H1 (cell line): ENCODE data around the gene CAB39L. TPM values are rescaled to one million over a fixed set of nuclear protein-coding genes. Genes with fewer than 3 reads are reported as not detected.

Source experiments
- ATF3 ChIP-seq: IDR thresholded peaks from 2 replicates; pipeline ENCODE4 v1.6.1; 2011; ENCODE audit warnings: low read depth, mild to moderate bottlenecking, low read length; ENCODE audit not compliant: insufficient read depth
- polyA plus RNA-seq, 7 experiments: library from polyadenylated mRNA; depleted of rRNA in 3 of 7; stranded (reverse) in 5 of 7; unstranded in 2 of 7; fragments of >200 nt in 5 of 7; fragments of 200-250 nt in 2 of 7; gene quantifications; 1 replicate in 5 of 7; 2 replicates in 1 of 7; 4 replicates in 1 of 7; pipeline versions ENCODE4 v1.2.1 to v1.2.3, GENCODE V29; 2011 to 2013; ENCODE audit warnings: missing spikeins in 2 of 7, mixed read lengths in 2 of 7
- total RNA-seq: library from RNA; stranded (reverse); fragmentation: NEBNext Ultra II Directional; extraction: Animal tissue kit (Norgen Biotek cat#: 25700); gene quantifications from 2 replicates; pipeline ENCODE4 v1.2.1, GENCODE V29; 2021

CAB39L gene
- total and polyA plus RNA-seq, 2 of the 8 experiments (the other 6 are each of a cell fraction or from before 2014, with no cell fraction given): 2.5 to 4.8 TPM

GRCh38 chr13:49262634-49263033 is 181.2 kb downstream of the CAB39L start (continued):
- no peak for TF ChIP-seq ATF3
